Adrenal gland (tissue), 5 donors: Measurements from ENCODE around the gene PFKFB2.

Experiments
- POLR2A ChIP-seq, 2 donors: fragments of 450-650 bp; IDR thresholded peaks; one replicate each; pipeline ENCODE4 v1.6.1; 2017; ENCODE audit warnings: antibody characterized with exemption in 2 of 2, mild to moderate bottlenecking in 2 of 2, moderate library complexity in 1 of 2
- TF ChIP-seq, protein P1 (sequence below), 6 experiments: fragments of 450-650 bp in 4 of 6; fragments of 200-600 bp in 2 of 6; sonication (generic) in 1 of 6; IDR thresholded peaks; 1 replicate in 5 of 6; 2 replicates in 1 of 6; pipeline versions ENCODE4 v1.5.1 to v1.8.0; 2016 to 2021; ENCODE audit warnings: antibody characterized with exemption in 6 of 6, mild to moderate bottlenecking in 2 of 6, moderate library complexity in 1 of 6
- donor health status: DM: no; HTN: no; CAD: no.

DNA sequence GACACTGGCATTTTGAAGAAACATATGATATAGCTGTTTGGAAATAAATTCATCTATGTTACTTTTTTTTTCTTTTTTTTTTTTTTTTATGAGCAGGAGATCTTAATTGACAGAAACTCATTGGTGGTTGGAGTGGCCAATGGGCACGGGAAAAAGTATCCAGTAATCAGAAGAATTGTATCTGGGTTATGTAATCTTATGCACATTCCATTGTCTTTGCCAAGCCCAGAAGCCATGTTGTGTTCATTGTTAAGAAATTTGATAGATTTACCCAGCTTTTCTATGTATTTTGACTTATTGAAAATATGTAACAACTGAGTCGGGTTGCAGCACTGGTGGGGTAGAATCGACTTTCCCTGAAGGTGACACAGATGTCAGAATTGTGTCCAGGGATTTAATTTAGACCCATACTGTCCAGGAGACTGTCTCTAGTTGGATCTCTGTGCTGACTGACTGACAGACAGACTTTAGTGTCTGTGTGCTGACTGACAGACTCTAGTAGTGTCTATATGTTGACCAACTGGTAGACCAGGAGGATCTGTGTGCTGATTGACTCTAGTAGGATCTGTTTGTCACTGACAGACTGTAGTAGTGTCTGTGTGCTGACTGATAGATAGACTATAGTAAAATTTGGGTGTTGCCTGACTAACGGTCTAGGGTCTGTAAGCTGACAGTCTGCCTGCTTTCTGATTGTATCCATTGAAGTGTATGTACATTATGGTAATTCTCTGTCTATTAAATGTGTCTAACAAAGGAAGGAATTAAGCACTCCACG, 23.3 kb downstream of the PFKFB2 start:
- TF ChIP-seq, protein P1, sequence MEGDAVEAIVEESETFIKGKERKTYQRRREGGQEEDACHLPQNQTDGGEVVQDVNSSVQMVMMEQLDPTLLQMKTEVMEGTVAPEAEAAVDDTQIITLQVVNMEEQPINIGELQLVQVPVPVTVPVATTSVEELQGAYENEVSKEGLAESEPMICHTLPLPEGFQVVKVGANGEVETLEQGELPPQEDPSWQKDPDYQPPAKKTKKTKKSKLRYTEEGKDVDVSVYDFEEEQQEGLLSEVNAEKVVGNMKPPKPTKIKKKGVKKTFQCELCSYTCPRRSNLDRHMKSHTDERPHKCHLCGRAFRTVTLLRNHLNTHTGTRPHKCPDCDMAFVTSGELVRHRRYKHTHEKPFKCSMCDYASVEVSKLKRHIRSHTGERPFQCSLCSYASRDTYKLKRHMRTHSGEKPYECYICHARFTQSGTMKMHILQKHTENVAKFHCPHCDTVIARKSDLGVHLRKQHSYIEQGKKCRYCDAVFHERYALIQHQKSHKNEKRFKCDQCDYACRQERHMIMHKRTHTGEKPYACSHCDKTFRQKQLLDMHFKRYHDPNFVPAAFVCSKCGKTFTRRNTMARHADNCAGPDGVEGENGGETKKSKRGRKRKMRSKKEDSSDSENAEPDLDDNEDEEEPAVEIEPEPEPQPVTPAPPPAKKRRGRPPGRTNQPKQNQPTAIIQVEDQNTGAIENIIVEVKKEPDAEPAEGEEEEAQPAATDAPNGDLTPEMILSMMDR (IDR thresholded peaks at IDR 0.05): no peak
- no peak for TF ChIP-seq POLR2A (IDR thresholded peaks at IDR 0.05)
